Activated naive CD8-positive, alpha-beta T cell treated with anti-CD3 and anti-CD28 coated beads for 36 hours (primary cell): ENCODE data around the gene CEP162. TPM values are rescaled to one million over a fixed set of nuclear protein-coding genes. Genes with fewer than 3 reads are reported as not detected.
"Not testable (repeated sequence)": the region's sequence is repeated elsewhere in the genome, so short reads cannot be mapped to it uniquely, and the experiment has no call there.

Source experiments
- DNase-seq: peaks from one replicate; pipeline ENCODE4 v3.0.0; 2021
- H3K27ac Mint-ChIP-seq: one replicate; pipeline ENCODE4 v1.8.0; 2022; ENCODE audit warnings: mild to moderate bottlenecking, moderate library complexity, mixed read lengths
- H3K27me3 Mint-ChIP-seq: one replicate; pipeline ENCODE4 v1.8.0; 2022; ENCODE audit warnings: mild to moderate bottlenecking, mixed read lengths
- H3K36me3 Mint-ChIP-seq: one replicate; pipeline ENCODE4 v1.8.0; 2021; ENCODE audit warnings: mild to moderate bottlenecking, mixed read lengths
- H3K4me1 Mint-ChIP-seq: one replicate; pipeline ENCODE4 v1.8.0; 2021; ENCODE audit warnings: mixed read lengths
- H3K4me3 Mint-ChIP-seq: one replicate; pipeline ENCODE4 v1.8.0; 2022; ENCODE audit warnings: mild to moderate bottlenecking, moderate library complexity, mixed read lengths
- H3K9me3 Mint-ChIP-seq: one replicate; pipeline ENCODE4 v1.8.0; 2022; ENCODE audit warnings: mixed read lengths
- total RNA-seq, 2 experiments: library from RNA; stranded (reverse); gene quantifications; one replicate each; pipeline ENCODE4 v1.2.3, GENCODE V29; 2021

Gene CEP162
- total RNA-seq, 2 experiments from 2014 or later, result 6.8 to 7.0 TPM

GRCh38 chr6:84141521-84141920 is 85.9 kb downstream of the CEP162 start:
- H3K4me1 Mint-ChIP-seq, result peaks cover 2% of the 10 kb centered on the region
- peaks cover 13% of the 10 kb centered on the region for H3K36me3 Mint-ChIP-seq
- H3K4me3 Mint-ChIP-seq, result no peak overlapping the region
- no peak for DNase-seq
- H3K9me3 Mint-ChIP-seq, result no peaks in the 10 kb centered on the region
- no peaks in the 10 kb centered on the region for H3K27me3 Mint-ChIP-seq
- H3K27ac Mint-ChIP-seq, result no peak overlapping the region

GRCh38 chr6:84139311-84139710 is 88.1 kb downstream of the CEP162 start:
- H3K9me3 Mint-ChIP-seq, result no peaks in the 10 kb centered on the region
- no peaks in the 10 kb centered on the region for H3K27me3 Mint-ChIP-seq
- H3K27ac Mint-ChIP-seq, result no peak overlapping the region
- H3K4me3 Mint-ChIP-seq, result no peak overlapping the region
- DNase-seq, result no peak
- peaks cover 2% of the 10 kb centered on the region for H3K4me1 Mint-ChIP-seq
- peaks cover 11% of the 10 kb centered on the region for H3K36me3 Mint-ChIP-seq

- DNase-seq, result no peak
- H3K27ac Mint-ChIP-seq, result no peak overlapping the region
- no peak overlapping the region for H3K4me3 Mint-ChIP-seq
- peaks cover 19% of the 10 kb centered on the region for H3K36me3 Mint-ChIP-seq
- H3K27me3 Mint-ChIP-seq, result no peaks in the 10 kb centered on the region
- H3K4me1 Mint-ChIP-seq, result peaks cover 2% of the 10 kb centered on the region
- H3K9me3 Mint-ChIP-seq, result no peaks in the 10 kb centered on the region
These were observed 89.4 kb downstream of the CEP162 start for GRCh38 chr6:84137989-84138575.

GRCh38 chr6:84137051-84137375 is 90.4 kb downstream of the CEP162 start:
- no peaks in the 10 kb centered on the region for H3K27me3 Mint-ChIP-seq
- no peak for DNase-seq
- H3K36me3 Mint-ChIP-seq, result peaks cover 28% of the 10 kb centered on the region
- H3K4me3 Mint-ChIP-seq, result no peak overlapping the region
- peaks cover 3% of the 10 kb centered on the region for H3K9me3 Mint-ChIP-seq
- H3K27ac Mint-ChIP-seq, result no peak overlapping the region
- peaks cover 2% of the 10 kb centered on the region for H3K4me1 Mint-ChIP-seq

GRCh38 chr6:84136364-84137050 is 90.9 kb downstream of the CEP162 start:
- DNase-seq, result no peak
- Mint-ChIP-seq H3K4me1 (peaks cover 2% of the 10 kb centered on the region), H3K36me3 (peaks cover 24% of the 10 kb centered on the region), H3K27me3 (no peaks in the 10 kb centered on the region), H3K4me3 (no peak overlapping the region), H3K27ac (no peak overlapping the region), H3K9me3 (peaks cover 3% of the 10 kb centered on the region)

- peaks cover 25% of the 10 kb centered on the region for H3K36me3 Mint-ChIP-seq
- no peak overlapping the region for H3K27ac Mint-ChIP-seq
- no peak overlapping the region for H3K4me3 Mint-ChIP-seq
- H3K27me3 Mint-ChIP-seq, result no peaks in the 10 kb centered on the region
- DNase-seq, result no peak
- peaks cover 6% of the 10 kb centered on the region for H3K9me3 Mint-ChIP-seq
- peaks cover 2% of the 10 kb centered on the region for H3K4me1 Mint-ChIP-seq
These were observed 92.2 kb downstream of the CEP162 start for GRCh38 chr6:84135291-84135690.

GRCh38 chr6:84133385-84133784 is 94.1 kb downstream of the CEP162 start:
- H3K27ac Mint-ChIP-seq, H3K4me1 Mint-ChIP-seq, DNase-seq, H3K4me3 Mint-ChIP-seq, H3K27me3 Mint-ChIP-seq: not testable (repeated sequence)
- Mint-ChIP-seq H3K36me3 (peaks cover 27% of the 10 kb centered on the region), H3K9me3 (peaks cover 10% of the 10 kb centered on the region)

GRCh38 chr6:84129588-84129987 is 97.9 kb downstream of the CEP162 start:
- peaks cover 10% of the 10 kb centered on the region for H3K9me3 Mint-ChIP-seq
- not testable (repeated sequence) for H3K4me1 Mint-ChIP-seq, H3K4me3 Mint-ChIP-seq, DNase-seq, H3K27me3 Mint-ChIP-seq, H3K27ac Mint-ChIP-seq
- H3K36me3 Mint-ChIP-seq, result peaks cover 36% of the 10 kb centered on the region

- Mint-ChIP-seq H3K4me3 (no peak overlapping the region), H3K4me1 (no peaks in the 10 kb centered on the region), H3K27me3 (no peaks in the 10 kb centered on the region), H3K27ac (no peak overlapping the region), H3K36me3 (peaks cover 35% of the 10 kb centered on the region), H3K9me3 (no peaks in the 10 kb centered on the region)
- no peak for DNase-seq
These were observed 104.3 kb downstream of the CEP162 start for GRCh38 chr6:84123186-84123585.

- Mint-ChIP-seq H3K4me1 (no peaks in the 10 kb centered on the region), H3K27ac (no peak overlapping the region), H3K36me3 (peaks cover 21% of the 10 kb centered on the region), H3K27me3 (peaks cover 15% of the 10 kb centered on the region), H3K9me3 (peaks cover 8% of the 10 kb centered on the region), H3K4me3 (no peak overlapping the region)
- no peak for DNase-seq
These were observed 108.2 kb downstream of the CEP162 start for GRCh38 chr6:84119277-84119676.

GRCh38 chr6:84118191-84118590 is 109.3 kb downstream of the CEP162 start:
- no peak for DNase-seq
- Mint-ChIP-seq H3K36me3 (peaks cover 17% of the 10 kb centered on the region), H3K9me3 (peaks cover 13% of the 10 kb centered on the region), H3K27ac (no peak overlapping the region), H3K4me1 (no peaks in the 10 kb centered on the region), H3K4me3 (no peak overlapping the region), H3K27me3 (peaks cover 22% of the 10 kb centered on the region)

GRCh38 chr6:84114933-84115594 is 112.4 kb downstream of the CEP162 start:
- DNase-seq, H3K4me1 Mint-ChIP-seq, H3K27ac Mint-ChIP-seq, H3K4me3 Mint-ChIP-seq, H3K36me3 Mint-ChIP-seq: not testable (repeated sequence)
- Mint-ChIP-seq H3K27me3 (peaks cover 28% of the 10 kb centered on the region), H3K9me3 (peaks cover 14% of the 10 kb centered on the region)

GRCh38 chr6:84111351-84111750 is 116.1 kb downstream of the CEP162 start:
- peaks cover 11% of the 10 kb centered on the region for H3K9me3 Mint-ChIP-seq
- not testable (repeated sequence) for DNase-seq, H3K27ac Mint-ChIP-seq, H3K36me3 Mint-ChIP-seq, H3K4me3 Mint-ChIP-seq, H3K4me1 Mint-ChIP-seq
- H3K27me3 Mint-ChIP-seq, result peaks cover 23% of the 10 kb centered on the region

- H3K27me3 Mint-ChIP-seq, result no peaks in the 10 kb centered on the region
- H3K4me3 Mint-ChIP-seq, result no peak overlapping the region
These were observed 119.9 kb downstream of the CEP162 start for GRCh38 chr6:84107495-84107894.

GRCh38 chr6:84105215-84105924 is 122.1 kb downstream of the CEP162 start:
- H3K27me3 Mint-ChIP-seq, H3K4me3 Mint-ChIP-seq, H3K4me1 Mint-ChIP-seq, DNase-seq, H3K27ac Mint-ChIP-seq, H3K9me3 Mint-ChIP-seq, H3K36me3 Mint-ChIP-seq: not testable (repeated sequence)

More at GRCh38 chr6:84107495-84107894, 119.9 kb downstream of the CEP162 start:
- Mint-ChIP-seq H3K27ac (no peak overlapping the region), H3K4me1 (no peaks in the 10 kb centered on the region), H3K36me3 (no peaks in the 10 kb centered on the region), H3K9me3 (peaks cover 4% of the 10 kb centered on the region)
- DNase-seq, result no peak
